Transverse colon (tissue), 4 donors: Measurements from ENCODE around the gene MGMT. TPM values are rescaled to one million over a fixed set of nuclear protein-coding genes. Genes with fewer than 3 reads are reported as not detected.

Source experiments
- DNase-seq: peaks from one replicate; pipeline ENCODE4 v3.0.0-alpha.2; 2019
- H3K27ac ChIP-seq, 4 donors: fragments of 200-600 bp; sonication (generic); 2 replicates each; pipeline ENCODE4 v1.5.1; 2016 to 2018; ENCODE audit warnings: inconsistent platforms in 4 of 4
- H3K27me3 ChIP-seq: fragments of 200-600 bp; sonication (generic); 2 replicates; pipeline ENCODE4 v1.5.1; 2017; ENCODE audit warnings: inconsistent platforms
- H3K36me3 ChIP-seq, 4 donors: fragments of 200-600 bp; sonication (generic); 2 replicates each; pipeline ENCODE4 v1.5.1; 2017 to 2019; ENCODE audit warnings: inconsistent platforms in 4 of 4
- H3K4me1 ChIP-seq, 4 donors: fragments of 200-600 bp; sonication (generic); 2 replicates each; pipeline ENCODE4 v1.5.1; 2017 to 2020; ENCODE audit warnings: inconsistent platforms in 4 of 4
- H3K4me3 ChIP-seq, 4 donors: fragments of 200-600 bp; sonication (generic); 1 replicate in 1 of 4; 2 replicates in 3 of 4; pipeline versions ENCODE4 v1.5.1 to v1.6.1; 2017 to 2019; ENCODE audit warnings: inconsistent platforms in 4 of 4
- H3K9me3 ChIP-seq, 2 donors: fragments of 200-600 bp; sonication (generic); 2 replicates each; pipeline ENCODE4 v1.5.1; 2017 to 2019; ENCODE audit warnings: inconsistent platforms in 2 of 2
- CTCF ChIP-seq, 5 experiments: fragments of 200-600 bp in 3 of 5; fragments of 450-650 bp in 2 of 5; sonication (generic) in 3 of 5; IDR thresholded peaks; 1 replicate in 2 of 5; 2 replicates in 3 of 5; pipeline ENCODE4 v1.5.1; 2016 to 2017; ENCODE audit warnings: antibody characterized with exemption in 5 of 5, inconsistent platforms in 3 of 5, mild to moderate bottlenecking in 2 of 5, moderate library complexity in 1 of 5
- EP300 ChIP-seq: sonication (generic); formaldehyde crosslinking; IDR thresholded peaks from one replicate; pipeline ENCODE4 v1.6.1; 2017; ENCODE audit warnings: antibody characterized with exemption, low read depth
- POLR2A ChIP-seq: fragments of 450-650 bp; IDR thresholded peaks from one replicate; pipeline ENCODE4 v1.6.1; 2016; ENCODE audit warnings: antibody characterized with exemption, mild to moderate bottlenecking, moderate library complexity
- POLR2AphosphoS5 ChIP-seq, 3 donors: sonication (generic); formaldehyde crosslinking; IDR thresholded peaks; one replicate each; pipeline ENCODE4 v1.6.1; 2016; ENCODE audit warnings: antibody characterized with exemption in 3 of 3
- WGBS, 2 donors: methylation state at CpG; one replicate each; pipeline ENCODE4 v1.1.5; 2018; ENCODE audit warnings: low coverage in 1 of 2; 5-methylcytosine and 5-hydroxymethylcytosine counted together
- in situ Hi-C, 4 donors: fragments of 200-750 bp; cut with MboI; loops; one replicate each; pipeline versions ENCODE4 v1.15.0 to v1.15.1; 2017; ENCODE audit warnings: low sequenced_read_pairs in 3 of 4, low pct_ligation_motif_present in 1 of 4, low pct_unique_long_range_greater_than_20kb in 1 of 4
- intact Hi-C: fragments of 100-400 bp; cut with DNase I; formaldehyde crosslinking; loops from one replicate; pipeline ENCODE4 v1.15.1; 2023; ENCODE audit warnings: low total_unique reads
- total RNA-seq, 4 donors: library from RNA; depleted of rRNA; stranded (reverse); fragments of >200 nt; gene quantifications; one replicate each; pipeline ENCODE4 v1.1.0, GENCODE V29; 2016

The MGMT gene
- total RNA-seq, 4 donors from 2014 or later = 6.6 to 28.9 (median 14.0) TPM

GRCh38 chr10:129694184-129694583, 227.1 kb downstream of the MGMT start:
- peaks cover 0 to 3% (median 0%) of the 10 kb centered on the region in 4 donors for H3K4me1 ChIP-seq
- no peak for DNase-seq
- TF ChIP-seq POLR2AphosphoS5 (IDR thresholded peaks at IDR 0.05) (no peak), POLR2A (no peak), EP300 (no peak), CTCF (IDR thresholded peaks at IDR 0.05) (no peak)
- H3K9me3 ChIP-seq = no peaks in the 10 kb centered on the region
- peak overlapping the region in 1 of 4 donors; percentile 3 for H3K27ac ChIP-seq
- in situ Hi-C loops = no loop called here
- intact Hi-C loops = no loop called here
- H3K27me3 ChIP-seq = no peaks in the 10 kb centered on the region
- H3K4me3 ChIP-seq = no peak overlapping the region
- H3K36me3 ChIP-seq = no peaks in the 10 kb centered on the region
- WGBS, 2 donors = 55 to 63% methylated on average over 1 to 4 of the region's 4 CpGs

DNA sequence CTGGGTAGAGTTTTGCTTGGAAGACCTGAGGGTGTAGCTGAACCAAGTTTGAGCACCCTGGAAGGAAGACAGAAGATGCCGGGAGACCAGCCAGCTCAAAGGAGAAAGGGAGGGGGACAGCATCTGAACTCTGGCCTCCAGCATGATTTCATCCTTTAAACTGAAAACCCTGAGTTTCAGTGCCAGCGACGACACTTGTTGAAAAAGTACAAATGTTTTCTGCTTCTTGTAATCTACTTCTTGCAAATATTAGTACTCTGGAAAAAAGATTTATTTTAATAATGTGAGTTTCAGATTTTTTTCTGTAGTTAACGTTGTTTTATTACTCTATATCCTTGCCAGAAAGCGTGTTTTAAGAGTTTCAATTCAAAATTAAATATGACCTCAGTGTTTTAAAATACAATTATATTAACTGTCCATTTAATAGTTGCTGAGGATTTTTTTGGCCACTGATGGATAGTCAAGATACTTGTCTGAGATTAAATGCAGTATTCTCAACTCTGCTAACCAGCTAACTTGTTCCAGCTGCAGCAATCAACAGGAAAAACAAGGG, 227.7 kb downstream of the MGMT start:
- peaks cover 0 to 3% (median 0%) of the 10 kb centered on the region in 4 donors for H3K4me1 ChIP-seq
- peak overlapping the region in 1 of 4 donors; percentile 3 for H3K27ac ChIP-seq
- H3K9me3 ChIP-seq = no peaks in the 10 kb centered on the region
- in situ Hi-C loops = no loop called here
- TF ChIP-seq EP300 (no peak), POLR2A (no peak), POLR2AphosphoS5 (IDR thresholded peaks at IDR 0.05) (no peak), CTCF (IDR thresholded peaks at IDR 0.05) (no peak)
- DNase-seq = no peak
- intact Hi-C loops = no loop called here
- H3K36me3 ChIP-seq = no peaks in the 10 kb centered on the region
- H3K27me3 ChIP-seq = no peaks in the 10 kb centered on the region
- no peak overlapping the region for H3K4me3 ChIP-seq
- 57 to 66% methylated on average over 5 of the region's 5 CpGs for WGBS, 2 donors

DNA sequence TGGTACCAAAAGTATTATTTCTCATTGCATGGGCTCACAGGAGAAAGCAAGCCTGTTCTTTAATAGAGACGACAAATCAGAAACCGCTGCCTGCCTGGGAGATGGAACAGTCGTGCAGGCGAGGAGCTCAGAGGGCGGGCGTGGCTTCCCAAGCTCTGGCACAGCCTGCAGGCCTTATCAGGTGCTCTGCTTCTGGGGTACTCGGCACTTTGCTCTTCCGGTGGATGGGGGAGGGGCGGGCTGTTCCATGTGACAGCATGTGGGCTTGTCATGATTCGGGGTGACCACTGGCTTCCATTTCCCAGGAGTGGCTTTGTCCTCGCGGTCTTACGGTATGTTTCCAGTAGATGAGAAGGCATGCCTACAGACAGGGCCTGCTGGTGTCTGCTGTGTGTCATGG, 228.6 kb downstream of the MGMT start:
- DNase-seq = no peak
- in situ Hi-C loops = no loop called here
- intact Hi-C loops = no loop called here
- 83 to 100% methylated on average over 2 to 10 of the region's 13 CpGs for WGBS, 2 donors
- TF ChIP-seq CTCF (IDR thresholded peaks at IDR 0.05) = no peak
- TF ChIP-seq POLR2AphosphoS5 (IDR thresholded peaks at IDR 0.05) = no peak
- TF ChIP-seq EP300 = no peak
- no peak for TF ChIP-seq POLR2A
- Histone ChIP-seq H3K27ac (no peak overlapping the region), H3K36me3 (no peaks in the 10 kb centered on the region), H3K9me3 (no peaks in the 10 kb centered on the region), H3K27me3 (no peaks in the 10 kb centered on the region), H3K4me3 (no peak overlapping the region), H3K4me1 (peaks cover 0 to 3% (median 0%) of the 10 kb centered on the region in 4 donors)

- Histone ChIP-seq H3K27ac (no peak overlapping the region), H3K36me3 (no peaks in the 10 kb centered on the region), H3K4me3 (no peak overlapping the region), H3K27me3 (no peaks in the 10 kb centered on the region), H3K9me3 (no peaks in the 10 kb centered on the region), H3K4me1 (peaks cover 0 to 3% (median 0%) of the 10 kb centered on the region in 4 donors)
- 93% methylated on average over 7 of the region's 7 CpGs; no CpG with 5 or more reads in 1 of the 2 donors for WGBS, 2 donors
- no peak for TF ChIP-seq POLR2AphosphoS5 (IDR thresholded peaks at IDR 0.05)
- TF ChIP-seq CTCF (IDR thresholded peaks at IDR 0.05) = no peak
- no peak for TF ChIP-seq POLR2A
- no peak for TF ChIP-seq EP300
- intact Hi-C loops = no loop called here
- in situ Hi-C loops = no loop called here
- no peak for DNase-seq
Observed at GRCh38 chr10:129696636-129697035, 229.6 kb downstream of the MGMT start.
